RWPE2 (cell line): ENCODE measurements around the gene ANKRD13B.

Source experiments
- ATAC-seq: fragments of 200-7000 bp; cut with Tn5 transposase; 3 replicates; pipeline ENCODE4 v1.9.1; 2021; ENCODE audit warnings: low read depth
- DNase-seq: peaks from one replicate; pipeline ENCODE4 v3.0.0-alpha.2; 2020; ENCODE audit warnings: low spot score
- H3K27ac ChIP-seq: fragments of 450-650 bp; 2 replicates; pipeline ENCODE4 v1.5.1; 2017; ENCODE audit warnings: mild to moderate bottlenecking; ENCODE audit not compliant: poor library complexity, severe bottlenecking
- H3K27me3 ChIP-seq: fragments of 250-450 bp; sonication (Bioruptor Pico); 2 replicates; pipeline ENCODE4 v1.5.1; 2021; ENCODE audit warnings: mild to moderate bottlenecking, moderate library complexity; ENCODE audit not compliant: insufficient read depth, poor library complexity, severe bottlenecking
- H3K36me3 ChIP-seq: fragments of 250-450 bp; sonication (Bioruptor Pico); 2 replicates; pipeline ENCODE4 v1.5.1; 2020; ENCODE audit warnings: low read depth, mild to moderate bottlenecking, moderate library complexity
- H3K4me1 ChIP-seq: fragments of 250-450 bp; sonication (Bioruptor Pico); 2 replicates; pipeline ENCODE4 v1.5.1; 2021; ENCODE audit warnings: mild to moderate bottlenecking, moderate library complexity; ENCODE audit not compliant: insufficient read depth, poor library complexity, severe bottlenecking
- H3K4me3 ChIP-seq: fragments of 250-450 bp; sonication (Bioruptor Pico); 2 replicates; pipeline ENCODE4 v1.5.1; 2021; ENCODE audit warnings: mild to moderate bottlenecking, moderate library complexity; ENCODE audit not compliant: severe bottlenecking
- H3K9me3 ChIP-seq: fragments of 250-450 bp; sonication (Bioruptor Pico); 2 replicates; pipeline ENCODE4 v1.5.1; 2021; ENCODE audit warnings: mild to moderate bottlenecking, moderate library complexity; ENCODE audit not compliant: severe bottlenecking
- CTCF ChIP-seq: fragments of 450-650 bp; IDR thresholded peaks from one replicate; pipeline ENCODE4 v1.5.1; 2017; ENCODE audit warnings: mild to moderate bottlenecking, moderate library complexity; ENCODE audit not compliant: poor library complexity, severe bottlenecking

Gene ANKRD13B

GRCh38 chr17:29612404-29613280 is 19.7 kb downstream of the ANKRD13B start:
- H3K4me3 ChIP-seq, result no peak overlapping the region
- H3K9me3 ChIP-seq, result no peaks in the 10 kb centered on the region
- no peaks in the 10 kb centered on the region for H3K4me1 ChIP-seq
- peaks cover 6% of the 10 kb centered on the region for H3K27me3 ChIP-seq
- DNase-seq (peak; percentile 61), ATAC-seq (no peak)
- TF ChIP-seq CTCF, result no peak
- no peak overlapping the region for H3K27ac ChIP-seq
- H3K36me3 ChIP-seq, result no peaks in the 10 kb centered on the region

DNA sequence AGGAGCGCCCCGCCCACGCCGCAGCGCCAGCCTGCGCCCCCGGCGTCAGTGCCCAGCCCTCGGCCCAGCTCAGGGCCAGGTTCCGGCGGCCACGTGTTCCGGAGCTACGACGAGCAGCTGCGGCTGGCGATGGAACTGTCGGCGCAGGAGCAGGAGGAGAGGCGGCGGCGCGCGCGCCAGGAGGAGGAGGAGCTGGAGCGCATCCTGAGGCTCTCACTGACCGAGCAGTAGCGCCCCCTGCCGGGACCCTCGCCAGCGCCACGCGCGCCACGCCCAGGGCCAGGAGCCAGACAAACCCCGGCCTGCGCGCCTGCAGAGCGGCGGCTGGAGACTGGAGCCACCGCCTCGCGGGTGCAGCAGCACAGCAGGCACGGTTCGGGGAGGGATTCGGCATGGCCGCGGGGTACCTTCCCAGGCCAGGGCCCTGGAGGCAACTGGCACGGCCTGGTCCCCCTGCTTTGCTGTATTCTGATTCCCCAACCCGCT is 20.5 kb downstream of the ANKRD13B start:
- DNase-seq, result peak; percentile 61
- Histone ChIP-seq H3K4me3 (no peak overlapping the region), H3K9me3 (no peaks in the 10 kb centered on the region), H3K27ac (no peak overlapping the region), H3K27me3 (peaks cover 6% of the 10 kb centered on the region), H3K36me3 (no peaks in the 10 kb centered on the region), H3K4me1 (no peaks in the 10 kb centered on the region)
- peak; percentile 38 for TF ChIP-seq CTCF
- no peak for ATAC-seq

- DNase-seq, result no peak
- no peak overlapping the region for H3K27ac ChIP-seq
- H3K4me1 ChIP-seq, result no peaks in the 10 kb centered on the region
- H3K9me3 ChIP-seq, result no peaks in the 10 kb centered on the region
- no peaks in the 10 kb centered on the region for H3K36me3 ChIP-seq
- no peak for ATAC-seq
- H3K4me3 ChIP-seq, result no peak overlapping the region
- H3K27me3 ChIP-seq, result peaks cover 6% of the 10 kb centered on the region
- TF ChIP-seq CTCF, result no peak
Observed at GRCh38 chr17:29613856-29614255, 20.9 kb downstream of the ANKRD13B start.

DNA sequence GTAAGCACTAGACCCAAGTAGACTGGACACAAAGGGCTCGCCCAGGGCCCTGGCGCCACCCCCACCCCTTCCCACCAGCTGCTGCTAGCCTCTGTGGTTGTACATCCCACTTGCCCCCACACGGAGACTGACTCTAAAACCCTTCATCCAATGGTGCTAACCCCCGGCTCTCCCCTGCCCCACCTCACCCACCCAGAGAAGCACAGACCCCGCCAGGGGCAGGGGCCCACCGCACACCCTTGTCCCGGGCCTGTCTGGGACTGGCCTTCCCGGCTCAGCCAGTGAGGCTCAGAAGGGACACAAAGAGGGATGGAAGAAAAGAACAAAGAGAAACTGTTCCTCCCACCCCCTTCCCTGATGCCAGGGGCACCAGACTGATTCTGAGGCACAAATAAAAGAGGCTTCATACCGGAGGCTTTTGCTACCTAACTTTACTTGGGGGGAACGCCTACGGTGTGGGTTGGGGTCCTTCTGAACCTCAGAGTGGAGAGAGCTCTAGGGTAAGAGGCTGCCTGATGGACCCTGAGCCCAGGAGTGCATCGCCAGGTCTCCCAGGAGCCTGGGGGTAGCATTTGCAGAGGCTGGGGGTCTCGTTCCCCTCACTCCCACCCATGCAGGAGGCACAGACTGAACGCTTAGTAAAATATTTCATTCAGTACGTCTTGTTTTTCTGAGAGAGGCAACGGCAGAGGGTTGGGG is 21.6 kb downstream of the ANKRD13B start:
- H3K27me3 ChIP-seq, result peaks cover 6% of the 10 kb centered on the region
- no peaks in the 10 kb centered on the region for H3K36me3 ChIP-seq
- no peak overlapping the region for H3K4me3 ChIP-seq
- no peak for ATAC-seq
- TF ChIP-seq CTCF, result no peak
- no peak for DNase-seq
- no peaks in the 10 kb centered on the region for H3K9me3 ChIP-seq
- no peaks in the 10 kb centered on the region for H3K4me1 ChIP-seq
- no peak overlapping the region for H3K27ac ChIP-seq

DNA sequence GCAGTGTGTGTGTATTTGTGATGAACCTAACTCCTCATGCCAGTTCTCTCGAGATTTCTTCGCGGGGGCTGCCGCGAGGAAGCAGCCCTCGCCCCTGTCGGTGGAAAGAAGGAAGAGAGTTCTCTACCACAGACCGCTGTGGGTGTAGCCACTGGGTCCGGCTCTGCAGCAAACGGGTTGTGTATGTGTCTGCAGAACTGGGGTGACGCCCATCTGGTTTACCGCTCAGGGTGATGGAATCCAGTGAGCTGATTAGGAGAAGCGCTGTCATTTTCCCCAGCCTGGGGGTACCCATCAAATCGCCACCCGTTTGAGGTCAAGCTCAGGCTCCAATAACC is 22.1 kb downstream of the ANKRD13B start:
- no peak for DNase-seq
- ATAC-seq, result no peak
- no peak for TF ChIP-seq CTCF

More for the DNA sequence above, 22.1 kb downstream of the ANKRD13B start:
- H3K9me3 ChIP-seq, result no peaks in the 10 kb centered on the region
- H3K27ac ChIP-seq, result no peak overlapping the region
- peaks cover 4% of the 10 kb centered on the region for H3K4me1 ChIP-seq
- H3K36me3 ChIP-seq, result no peaks in the 10 kb centered on the region
- no peak overlapping the region for H3K4me3 ChIP-seq
- peaks cover 6% of the 10 kb centered on the region for H3K27me3 ChIP-seq
